Fibroblast of skin of left quadriceps (primary cell): ENCODE results near the gene SUGCT.
A peak's percentile ranks its signal among the peaks of the same experiment; 100 is the strongest.

ENCODE experiments used
- DNase-seq, 2 experiments: peaks; one replicate each; pipeline ENCODE4 v3.0.0-alpha.2; 2013; ENCODE audit warnings: low read depth in 2 of 2

The SUGCT gene

DNA sequence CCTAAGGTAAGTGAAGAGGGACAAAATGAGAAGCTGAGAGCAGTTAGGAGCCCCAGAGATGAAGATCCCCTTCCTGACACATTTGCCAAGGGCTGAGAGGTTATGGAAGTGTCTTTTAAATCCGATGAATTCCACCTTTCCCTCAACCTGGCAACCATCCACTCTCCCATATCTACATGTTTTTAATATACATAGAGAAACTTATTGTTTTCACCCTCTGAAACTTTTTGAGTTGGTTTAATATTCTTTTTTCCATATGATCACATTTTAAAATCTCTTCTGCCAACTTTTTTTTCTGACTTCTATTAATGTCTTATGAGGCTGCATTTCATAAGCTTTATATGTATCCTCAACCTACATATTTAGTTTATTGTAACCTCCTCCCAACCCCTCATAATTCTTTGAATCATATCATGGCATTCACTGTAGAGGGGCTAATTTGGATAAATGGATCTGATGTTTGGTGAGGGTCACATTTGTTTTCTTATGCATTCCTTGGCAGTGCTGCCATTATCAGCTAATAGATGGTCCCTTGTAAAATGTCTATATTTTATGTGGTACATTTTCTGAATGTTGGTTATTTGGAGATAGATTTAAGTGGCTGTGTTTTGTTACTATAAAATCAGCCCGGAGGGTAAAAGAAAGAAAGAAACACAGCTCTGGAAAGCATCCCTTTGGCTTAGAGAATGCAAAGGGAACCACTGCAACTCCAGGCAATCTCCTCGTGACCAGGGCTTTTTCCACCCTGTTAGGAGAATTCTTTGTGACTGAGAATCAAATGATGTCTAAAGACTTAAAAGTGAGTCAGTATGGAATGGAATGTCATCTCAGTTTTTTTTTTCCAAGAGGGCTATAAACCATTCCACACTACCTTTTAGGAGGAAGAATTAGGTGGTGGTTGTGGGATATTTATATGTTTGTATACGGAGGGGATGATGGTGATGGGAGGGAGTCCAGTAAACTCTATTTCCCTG, 334.4 kb downstream of the SUGCT start:
- DNase-seq: peak; percentile 77 to 80

DNA sequence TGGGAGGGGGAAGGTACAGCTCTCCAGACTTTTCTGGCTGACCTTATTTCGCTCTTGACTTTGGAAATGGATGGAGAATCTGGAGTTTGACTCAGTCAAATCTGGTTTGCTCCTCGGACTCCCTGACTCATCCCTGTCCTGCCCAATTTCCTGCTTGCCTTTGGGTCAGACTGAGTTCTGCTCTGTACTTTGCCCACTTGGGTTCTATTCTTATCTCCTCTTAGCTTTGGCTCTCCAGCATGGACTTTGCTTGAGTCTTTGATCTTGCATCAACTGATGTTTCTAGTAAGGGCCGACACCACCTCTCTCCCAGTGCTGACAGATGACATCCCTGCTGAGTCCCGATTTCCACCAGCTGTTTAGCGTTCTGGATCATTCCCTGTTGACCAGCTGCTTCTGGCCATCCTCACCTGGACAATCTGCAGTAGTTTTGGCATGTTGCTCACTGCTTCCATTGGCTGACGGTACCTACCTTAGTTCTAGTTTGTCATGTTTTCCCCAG, 335.3 kb downstream of the SUGCT start:
- DNase-seq: no peak

DNA sequence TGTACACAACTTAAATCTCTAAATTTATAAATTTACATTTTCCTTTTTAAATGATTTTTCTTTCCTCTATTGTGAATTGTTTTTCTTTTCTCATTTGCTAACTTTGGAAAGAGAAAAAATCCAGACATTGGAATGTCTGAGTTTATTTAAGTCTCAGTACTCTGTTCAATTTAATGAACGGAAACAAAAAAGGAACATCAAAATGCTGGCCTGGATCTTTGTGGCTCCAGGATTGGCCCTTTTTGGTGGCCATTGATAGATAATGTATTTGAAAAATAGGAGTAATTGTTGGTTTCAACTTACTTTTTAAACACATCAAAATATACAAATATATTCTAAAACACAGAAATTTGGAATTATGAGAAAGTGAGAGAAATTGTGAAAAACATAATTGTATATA, 336.0 kb downstream of the SUGCT start:
- no peak for DNase-seq

DNA sequence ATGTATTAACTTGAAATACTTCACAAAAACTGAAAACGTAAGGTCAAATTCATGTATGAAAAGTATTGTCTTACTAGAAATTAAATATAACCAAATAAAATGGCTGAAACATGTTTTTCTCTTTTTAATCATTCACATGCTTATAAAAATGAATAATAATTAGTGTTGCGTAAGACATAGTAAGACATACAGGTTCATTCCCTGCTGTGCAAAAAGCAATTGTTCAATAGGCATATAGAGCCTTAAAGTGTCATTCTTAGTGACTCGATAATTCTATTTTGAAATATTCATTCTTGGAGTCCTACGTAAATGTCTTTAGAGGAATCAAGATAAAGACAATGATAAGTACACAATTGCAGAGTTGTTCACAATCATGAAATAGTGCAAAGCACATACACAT, 337.1 kb downstream of the SUGCT start:
- DNase-seq: no peak

DNA sequence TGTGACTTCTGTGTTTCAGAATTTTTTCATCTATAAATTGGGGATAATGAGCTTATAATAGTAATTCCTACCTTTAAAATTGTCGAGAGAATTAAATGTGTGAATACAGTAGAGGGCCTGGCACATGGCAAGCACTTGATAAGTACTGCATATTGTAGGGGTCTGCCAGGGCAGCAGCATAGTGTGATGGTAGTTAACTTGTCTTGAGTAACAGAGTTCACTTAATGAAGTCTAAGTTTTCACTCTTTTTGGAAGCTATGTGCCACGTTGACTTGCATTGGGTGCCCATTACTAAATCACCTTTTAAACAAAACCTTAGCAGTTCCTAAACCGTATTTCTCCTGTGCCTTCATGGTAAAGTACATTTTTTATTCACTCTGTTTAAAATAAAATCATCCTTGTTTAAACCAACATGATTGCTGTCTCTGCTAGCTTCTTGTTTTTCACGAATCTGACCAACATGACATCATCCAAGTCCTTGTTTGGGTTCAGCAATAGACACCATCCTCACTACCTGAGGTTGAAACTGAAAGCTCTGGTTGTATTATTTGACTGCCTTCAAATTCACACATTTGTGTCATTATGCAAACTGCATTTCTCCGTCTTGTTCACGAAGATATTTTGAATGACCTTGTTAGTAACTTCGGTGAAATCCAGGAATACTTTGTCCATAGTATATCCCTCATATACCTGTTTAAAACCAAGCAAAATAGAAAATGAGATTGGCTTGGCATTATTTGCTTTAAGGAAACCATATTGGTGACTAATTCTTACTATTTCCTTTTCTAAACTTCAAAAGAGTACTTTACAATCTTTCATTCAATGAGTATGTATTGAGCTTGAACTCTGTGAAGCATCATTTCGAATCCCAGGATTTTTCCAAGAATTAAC, 340.2 kb downstream of the SUGCT start:
- DNase-seq: no peak

DNA sequence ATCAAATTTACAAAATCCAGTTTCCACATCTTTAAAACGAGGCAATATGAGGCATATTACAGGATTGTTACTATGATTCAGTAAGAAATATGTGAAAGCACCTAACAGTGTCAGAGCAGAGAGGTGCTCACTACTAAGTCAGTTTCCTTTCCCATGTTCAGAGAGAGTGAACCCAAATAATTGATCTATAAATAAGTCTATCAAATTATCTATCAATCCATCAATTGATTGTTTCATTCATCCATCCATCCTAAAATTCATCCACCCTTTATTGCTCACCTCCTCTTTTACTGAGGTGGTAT, 340.8 kb downstream of the SUGCT start:
- no peak for DNase-seq

DNA sequence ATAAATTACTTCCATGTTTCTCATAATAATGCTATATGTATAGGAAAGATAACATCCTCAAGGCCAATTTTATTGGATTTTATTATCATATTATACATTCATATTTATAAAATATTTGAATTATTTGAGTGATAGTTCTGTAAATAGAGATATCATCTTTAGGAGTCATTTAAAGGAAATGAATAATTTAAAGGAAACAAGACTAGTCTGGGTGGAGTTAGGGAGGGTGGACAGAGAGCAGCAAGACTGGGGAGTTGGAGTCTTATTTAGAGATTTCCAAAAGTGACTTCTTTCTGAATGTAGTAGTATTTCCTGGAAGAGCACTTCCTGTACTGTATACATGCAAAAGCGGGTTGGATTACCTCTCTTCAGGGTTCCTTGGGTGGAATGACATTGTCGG, 342.3 kb downstream of the SUGCT start:
- DNase-seq: no peak

DNA sequence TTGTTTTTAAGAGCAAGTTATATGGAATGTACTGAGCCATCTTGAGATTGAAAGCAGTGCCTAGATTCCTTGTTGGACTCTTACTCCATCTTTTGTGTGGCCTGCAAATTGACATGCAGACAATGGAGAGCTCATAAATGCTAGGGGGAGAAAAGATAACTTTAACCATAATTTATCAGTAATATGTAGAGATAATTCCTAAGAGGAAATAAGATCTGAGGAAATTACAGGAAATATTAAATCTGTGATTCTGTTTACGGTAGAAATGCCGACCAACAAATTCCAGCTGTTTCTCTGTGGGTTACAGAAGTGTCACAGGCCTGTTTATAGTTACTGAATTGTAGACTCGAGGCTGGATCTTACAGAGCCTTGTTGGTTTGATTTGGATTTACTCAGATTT, 348.0 kb downstream of the SUGCT start:
- DNase-seq: no peak

DNA sequence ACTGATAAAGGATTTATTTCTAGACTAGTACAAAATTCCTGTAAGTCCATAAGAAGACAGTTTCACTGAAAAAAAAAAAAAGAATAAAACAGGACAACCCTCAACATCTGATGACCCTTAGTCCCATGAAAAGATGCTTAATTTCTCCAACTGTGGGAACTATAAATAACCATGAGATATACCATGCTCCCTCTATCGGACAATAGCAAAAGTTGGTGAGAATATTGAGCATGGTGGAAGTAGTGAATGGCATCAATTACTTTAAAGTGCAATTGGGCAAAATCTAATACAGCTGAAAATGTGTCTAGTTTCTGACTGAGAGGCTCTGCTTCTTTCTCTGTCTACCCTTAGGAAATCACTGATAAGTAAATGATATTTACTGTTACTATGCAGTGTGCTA, 348.8 kb downstream of the SUGCT start:
- no peak for DNase-seq

DNA sequence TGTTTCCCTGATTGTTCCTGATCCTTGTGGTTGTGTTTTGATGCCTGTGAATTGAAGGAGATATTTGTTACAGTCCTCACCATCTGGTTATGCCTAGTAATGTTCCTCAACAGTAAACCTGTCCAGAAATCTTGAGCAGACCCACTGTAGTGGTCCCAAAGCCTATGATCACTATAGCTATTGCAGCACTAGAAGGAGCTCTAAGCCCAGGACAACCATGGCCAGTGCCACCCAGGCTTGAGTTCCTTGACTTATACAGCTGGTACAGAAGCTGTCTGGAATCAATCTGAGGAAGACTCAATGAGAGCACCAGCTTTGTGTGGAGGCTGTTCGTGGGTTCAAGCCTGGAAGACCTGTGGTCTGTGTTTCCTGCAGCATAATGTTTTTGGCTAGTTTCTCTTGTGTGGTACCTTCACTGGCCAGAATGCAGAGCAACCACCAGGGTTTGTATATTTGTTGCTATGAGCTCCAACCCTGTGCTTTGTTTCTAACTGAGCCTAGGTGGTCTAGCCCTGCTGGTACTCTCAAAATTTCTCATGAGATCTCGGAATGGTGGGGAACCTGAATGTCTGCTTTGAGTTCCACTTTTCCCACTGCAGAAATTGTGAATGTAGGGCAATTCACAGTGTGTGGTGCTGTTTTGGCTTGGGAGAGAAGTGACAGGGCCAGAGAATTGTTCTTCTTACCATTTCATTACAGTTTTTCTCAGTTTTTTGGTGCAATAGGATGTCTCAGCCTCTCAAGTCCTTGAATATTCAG, 355.2 kb downstream of the SUGCT start:
- no peak for DNase-seq

DNA sequence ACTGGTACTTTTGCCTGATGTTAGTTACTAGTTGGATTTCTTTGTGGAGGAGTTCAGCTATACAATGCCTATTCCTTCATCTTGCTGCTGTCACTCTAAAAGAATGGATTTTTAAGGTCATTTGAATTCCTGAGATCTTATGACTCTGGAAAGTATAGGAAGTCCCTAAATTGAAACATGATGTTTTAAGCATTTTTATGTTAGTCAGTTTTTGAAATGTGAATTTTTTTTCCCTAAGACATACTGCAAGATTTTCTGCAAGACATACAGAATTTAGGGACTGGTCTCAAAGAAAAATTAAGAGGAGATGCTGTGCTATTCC, 355.8 kb downstream of the SUGCT start:
- DNase-seq: peak; percentile 49 to 53

DNA sequence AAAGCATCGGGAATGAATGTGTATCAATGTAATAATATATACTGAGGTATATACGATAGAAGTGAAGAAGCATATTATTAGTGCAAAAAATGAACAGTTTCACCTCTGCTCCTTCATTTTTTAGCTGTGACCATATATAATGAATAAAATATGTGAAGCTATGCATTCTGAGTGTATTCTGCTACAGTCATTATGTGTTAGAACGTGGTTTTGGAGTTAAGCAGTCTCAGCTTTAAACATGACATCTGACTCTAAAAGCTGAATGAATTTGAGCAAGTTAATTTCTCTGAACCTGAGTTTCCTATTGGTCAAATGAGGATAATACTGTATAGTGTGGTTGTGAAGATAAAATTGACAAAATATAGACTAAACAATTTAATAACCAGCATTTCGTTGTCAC, 358.1 kb downstream of the SUGCT start:
- DNase-seq: no peak

DNA sequence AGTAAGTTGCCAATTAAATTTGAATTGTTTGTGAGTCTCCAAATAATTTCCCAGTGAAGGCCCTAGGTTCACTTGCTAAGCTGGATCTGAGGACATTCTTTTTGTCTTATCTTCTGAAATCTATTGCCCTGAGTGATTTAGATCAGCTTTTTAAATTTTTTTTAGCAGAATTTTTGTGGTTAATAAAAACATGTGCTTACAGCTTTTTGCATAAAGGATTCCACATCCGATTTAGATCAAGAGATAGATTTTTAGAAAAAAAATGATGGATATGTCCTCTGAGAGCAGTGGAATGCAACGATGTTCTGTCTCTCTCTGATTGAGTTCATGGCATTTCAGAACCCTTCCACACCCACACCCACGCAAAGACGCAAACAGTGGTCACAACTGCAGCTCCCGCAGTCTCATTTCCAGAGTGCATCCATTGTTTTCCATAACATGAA, 358.8 kb downstream of the SUGCT start:
- peak; percentile 81 to 87 for DNase-seq

DNA sequence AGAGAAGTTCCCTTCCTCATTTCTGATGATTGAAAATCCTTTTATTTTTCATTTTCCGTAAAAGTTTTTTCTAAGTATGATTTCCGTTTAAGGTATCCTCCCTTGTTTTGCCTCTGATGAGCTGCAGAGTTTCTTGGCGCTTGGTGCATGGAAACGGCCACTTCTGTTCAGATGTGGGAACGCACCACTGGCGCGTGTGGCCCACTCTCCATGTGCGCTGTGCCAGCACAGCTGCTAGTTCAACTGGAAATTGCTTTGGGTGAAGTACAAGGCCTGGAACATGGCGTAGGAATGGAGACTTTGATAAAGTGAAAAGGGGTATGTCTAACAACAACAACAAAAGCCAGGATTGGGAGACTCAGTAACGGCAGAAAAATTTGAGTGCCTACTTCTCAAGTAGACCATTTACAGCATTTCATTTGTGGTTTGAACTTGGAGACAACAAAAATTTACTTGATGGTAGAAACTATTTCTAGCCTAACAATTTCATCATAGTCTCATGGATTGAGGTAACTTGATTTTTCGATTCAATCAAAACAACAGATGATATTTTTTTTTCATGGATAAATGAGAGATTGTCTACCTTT, 364.2 kb downstream of the SUGCT start:
- DNase-seq: no peak

DNA sequence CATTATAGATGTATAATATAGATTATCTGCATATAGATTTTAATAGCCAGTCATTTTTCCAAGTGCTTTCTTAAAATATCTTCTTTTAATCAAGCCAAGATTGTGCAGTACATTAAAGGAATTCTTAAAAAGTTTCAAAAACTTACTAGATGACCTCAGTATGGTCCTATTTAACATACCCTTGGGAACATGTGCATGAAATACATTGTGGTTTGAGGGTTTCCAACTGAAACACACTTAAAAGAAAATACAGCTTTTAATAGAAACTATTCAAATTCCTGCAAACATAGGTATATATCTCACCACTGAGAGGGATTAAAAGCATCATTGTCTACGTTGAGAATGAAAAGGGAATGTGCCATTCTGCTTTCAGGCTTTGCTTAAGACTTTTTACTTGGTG, 364.9 kb downstream of the SUGCT start:
- peak; percentile 71 to 74 for DNase-seq

DNA sequence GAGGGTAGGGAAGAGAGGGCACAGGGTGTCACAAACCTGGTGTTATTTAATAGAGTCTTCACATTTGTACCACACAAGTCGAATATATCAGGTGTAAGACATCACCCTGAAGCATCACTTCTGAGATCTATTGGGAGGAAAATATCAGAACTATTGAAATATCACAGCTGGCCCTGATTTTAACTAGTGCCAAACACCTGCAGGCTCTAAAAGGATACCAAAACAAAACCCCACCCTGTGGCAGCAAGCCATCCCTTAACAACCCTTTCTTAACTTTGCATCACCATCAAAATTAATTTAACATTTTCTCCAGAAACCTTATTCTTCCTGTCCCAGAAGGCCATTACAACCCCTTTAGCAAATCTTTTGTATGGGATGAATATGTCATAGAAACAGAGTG, 365.4 kb downstream of the SUGCT start:
- DNase-seq: no peak

DNA sequence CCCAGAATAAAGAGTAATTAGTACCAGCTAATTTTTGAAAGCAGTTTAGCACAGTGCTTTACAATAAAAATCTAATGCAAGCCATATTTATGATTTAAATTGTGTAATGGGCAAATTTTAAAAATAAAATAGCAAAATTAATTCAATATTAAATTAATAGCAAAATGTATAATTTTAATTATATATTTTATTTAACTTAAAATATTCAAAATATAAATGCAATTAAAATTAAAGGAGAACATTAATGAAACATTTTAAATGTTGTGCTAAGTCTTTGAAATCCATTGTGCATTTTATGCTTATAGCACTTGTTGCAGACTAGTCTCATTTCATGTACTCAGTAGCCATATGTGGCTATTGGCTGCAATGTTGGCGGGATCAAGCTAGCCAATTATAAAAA, 367.6 kb downstream of the SUGCT start:
- DNase-seq: no peak

DNA sequence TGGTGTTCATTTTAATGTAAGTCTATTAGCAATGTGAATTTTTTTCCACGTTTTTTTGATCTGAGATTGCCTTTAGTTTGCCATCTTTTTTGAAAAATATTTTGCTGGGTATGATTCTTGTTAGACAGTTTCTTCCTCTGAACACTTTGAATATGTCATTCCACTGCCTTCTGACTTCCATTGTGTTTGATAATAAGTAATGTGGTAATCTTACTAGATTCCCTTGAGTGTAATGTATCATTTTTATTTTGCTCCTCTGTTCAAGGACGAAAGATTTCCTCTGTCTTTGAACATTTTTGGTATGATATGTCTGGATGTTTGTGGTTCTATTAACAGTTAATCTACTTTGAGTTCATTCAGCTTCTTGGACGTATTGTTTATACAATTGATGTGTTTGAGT, 371.4 kb downstream of the SUGCT start:
- no peak for DNase-seq

DNA sequence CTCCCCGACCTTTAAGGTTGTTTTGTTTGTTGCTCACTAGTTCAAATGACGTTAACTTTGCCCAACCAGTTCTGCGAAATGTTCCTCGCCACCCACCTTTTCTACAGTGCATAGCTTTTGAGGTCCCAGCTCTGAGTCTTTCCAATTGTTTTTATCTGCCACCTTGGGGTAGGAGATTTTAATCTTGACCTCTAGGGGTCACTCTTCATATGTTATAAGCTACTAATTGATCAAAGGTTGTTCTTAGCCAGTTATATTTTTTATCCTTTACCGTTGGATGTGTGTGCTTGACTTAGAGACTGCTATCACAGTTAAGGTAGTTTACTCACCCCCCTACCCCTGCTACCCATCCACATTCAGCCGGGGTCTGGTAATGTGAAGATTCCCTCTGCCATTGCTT, 372.4 kb downstream of the SUGCT start:
- no peak for DNase-seq

DNA sequence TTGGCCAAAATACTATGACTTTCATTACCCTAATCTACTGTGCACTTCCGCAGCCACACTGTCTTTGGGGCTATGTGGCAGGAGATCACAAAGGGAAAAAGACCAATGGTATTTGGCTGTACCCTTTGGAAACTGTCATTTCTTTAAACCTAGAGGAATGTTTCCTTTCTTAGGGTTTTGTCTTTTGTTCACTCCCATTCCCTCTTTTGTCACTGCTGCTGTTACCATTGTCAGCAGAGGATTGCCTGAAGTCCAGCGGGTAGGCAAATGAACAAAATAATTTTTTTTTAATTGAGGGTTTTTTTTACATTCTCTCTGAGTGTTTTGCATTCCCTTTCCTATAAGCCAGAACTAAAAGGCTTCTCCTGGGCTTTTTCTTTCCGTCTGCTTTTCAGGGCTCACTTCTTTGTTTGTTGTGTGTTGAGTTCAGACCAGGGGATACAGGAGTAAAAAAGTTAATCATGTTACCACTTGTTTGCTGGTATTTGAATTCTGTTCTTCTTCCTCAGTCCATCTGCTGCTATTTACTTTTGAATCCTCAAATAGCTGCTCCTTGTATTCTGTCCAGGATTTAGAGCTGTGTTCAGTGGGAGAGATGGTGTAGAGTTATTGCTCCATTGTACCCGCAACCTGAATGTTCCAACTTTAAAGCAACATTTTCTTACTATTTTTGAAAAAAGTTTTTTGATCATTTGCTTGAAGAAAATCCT, 374.6 kb downstream of the SUGCT start:
- DNase-seq: no peak

DNA sequence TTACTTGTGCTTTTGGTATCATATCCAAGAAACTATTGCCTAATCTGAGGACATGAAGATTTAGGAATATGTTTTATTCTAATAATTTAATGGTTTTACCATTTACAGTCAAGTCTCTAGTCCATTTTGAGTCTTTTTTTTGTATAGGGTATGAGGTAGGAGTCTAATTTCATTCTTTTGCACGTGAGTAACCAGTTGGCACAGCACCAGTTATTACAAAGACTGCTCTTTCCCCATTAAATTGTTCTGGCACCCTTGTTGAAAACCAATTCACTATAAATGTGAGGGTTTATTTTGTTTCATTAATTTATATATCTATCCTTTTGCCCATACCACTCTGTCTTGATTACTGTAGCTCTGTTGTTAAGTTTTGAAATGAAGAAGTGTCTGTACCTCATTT, 381.6 kb downstream of the SUGCT start:
- DNase-seq: no peak
